Sigmoid colon (tissue), 4 donors: ENCODE measurements around the gene DCUN1D2.

Experiments
- EP300 ChIP-seq, 4 donors: sonication (generic); formaldehyde crosslinking; IDR thresholded peaks; one replicate each; pipeline ENCODE4 v1.6.1; 2017; ENCODE audit warnings: antibody characterized with exemption in 4 of 4
- POLR2A ChIP-seq, 2 donors: fragments of 450-650 bp; IDR thresholded peaks; one replicate each; pipeline ENCODE4 v1.6.1; 2016; ENCODE audit warnings: antibody characterized with exemption in 2 of 2, mild to moderate bottlenecking in 2 of 2, moderate library complexity in 2 of 2
- POLR2AphosphoS5 ChIP-seq, 4 donors: sonication (generic); formaldehyde crosslinking; IDR thresholded peaks; one replicate each; pipeline ENCODE4 v1.6.1; 2017; ENCODE audit warnings: antibody characterized with exemption in 4 of 4
- TF ChIP-seq, protein P1 (sequence below), 4 experiments: fragments of 450-650 bp in 3 of 4; fragments of 200-600 bp in 1 of 4; IDR thresholded peaks; one replicate each; pipeline ENCODE4 v1.5.1; 2016 to 2019; ENCODE audit warnings: antibody characterized with exemption in 4 of 4, mild to moderate bottlenecking in 3 of 4, moderate library complexity in 2 of 4

DNA sequence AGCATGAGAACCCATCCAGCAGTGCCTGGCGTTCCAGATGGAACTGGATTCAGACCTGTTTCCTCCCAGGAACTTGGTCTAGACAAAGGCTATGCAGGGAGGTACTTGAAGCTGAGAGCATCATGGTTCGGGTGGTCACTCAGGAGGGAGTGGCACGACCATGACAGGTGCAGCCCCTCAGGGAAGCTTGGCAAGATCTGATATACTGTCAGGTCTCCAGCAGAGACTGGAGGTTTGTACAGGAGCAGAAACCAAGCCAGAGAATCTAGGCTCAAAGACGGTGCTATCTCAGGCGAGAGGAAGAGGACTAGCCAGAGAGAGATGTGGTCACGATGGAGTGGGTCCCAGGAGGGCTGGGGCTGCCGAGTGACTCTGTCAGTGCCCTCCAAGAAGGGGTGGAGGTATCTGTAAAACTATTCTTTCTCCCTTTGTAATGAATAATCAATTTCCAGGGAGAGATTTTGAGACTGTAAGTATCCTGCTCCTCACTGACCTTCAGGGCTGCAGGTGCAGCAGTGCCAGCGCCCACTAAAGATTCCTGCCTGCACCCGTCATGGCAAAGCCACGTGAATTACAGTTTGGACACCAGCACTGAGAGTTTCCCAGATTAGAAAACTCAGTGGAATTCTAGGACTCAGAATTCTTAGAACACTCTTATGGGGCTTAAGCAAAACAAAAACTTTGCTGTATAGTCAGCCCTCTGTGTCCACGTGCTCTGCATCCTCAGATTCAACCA is 10.2 kb upstream of the DCUN1D2 start:
- TF ChIP-seq, protein P1, sequence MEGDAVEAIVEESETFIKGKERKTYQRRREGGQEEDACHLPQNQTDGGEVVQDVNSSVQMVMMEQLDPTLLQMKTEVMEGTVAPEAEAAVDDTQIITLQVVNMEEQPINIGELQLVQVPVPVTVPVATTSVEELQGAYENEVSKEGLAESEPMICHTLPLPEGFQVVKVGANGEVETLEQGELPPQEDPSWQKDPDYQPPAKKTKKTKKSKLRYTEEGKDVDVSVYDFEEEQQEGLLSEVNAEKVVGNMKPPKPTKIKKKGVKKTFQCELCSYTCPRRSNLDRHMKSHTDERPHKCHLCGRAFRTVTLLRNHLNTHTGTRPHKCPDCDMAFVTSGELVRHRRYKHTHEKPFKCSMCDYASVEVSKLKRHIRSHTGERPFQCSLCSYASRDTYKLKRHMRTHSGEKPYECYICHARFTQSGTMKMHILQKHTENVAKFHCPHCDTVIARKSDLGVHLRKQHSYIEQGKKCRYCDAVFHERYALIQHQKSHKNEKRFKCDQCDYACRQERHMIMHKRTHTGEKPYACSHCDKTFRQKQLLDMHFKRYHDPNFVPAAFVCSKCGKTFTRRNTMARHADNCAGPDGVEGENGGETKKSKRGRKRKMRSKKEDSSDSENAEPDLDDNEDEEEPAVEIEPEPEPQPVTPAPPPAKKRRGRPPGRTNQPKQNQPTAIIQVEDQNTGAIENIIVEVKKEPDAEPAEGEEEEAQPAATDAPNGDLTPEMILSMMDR (IDR thresholded peaks at IDR 0.05) = no peak
- TF ChIP-seq POLR2AphosphoS5 (IDR thresholded peaks at IDR 0.05) (no peak), POLR2A (IDR thresholded peaks at IDR 0.05) (no peak), EP300 (IDR thresholded peaks at IDR 0.05) (no peak)
